Keratinocyte (primary cell): ENCODE results near the gene KLF16. TPM values are rescaled to one million over a fixed set of nuclear protein-coding genes. Genes with fewer than 3 reads are reported as not detected.

Source experiments
- DNase-seq: peaks from one replicate; pipeline ENCODE4 v3.0.0-alpha.2; 2011; ENCODE audit warnings: low read depth, missing footprints, low spot score
- FAIRE-seq: peaks from 2 replicates; lab custom pipeline; 2011; peaks lifted over from hg19 to GRCh38; lab: Jason Lieb, UNC
- H2AFZ ChIP-seq: 2 replicates; pipeline ENCODE4 v1.6.0; 2012; ENCODE audit warnings: low read length, control low read depth, inconsistent platforms; ENCODE audit not compliant: control insufficient read depth
- H3K27ac ChIP-seq: 2 replicates; pipeline ENCODE4 v1.5.1; 2011; ENCODE audit warnings: low read length; ENCODE audit not compliant: control insufficient read depth, insufficient read depth
- H3K27me3 ChIP-seq: 3 replicates; pipeline ENCODE4 v1.6.0; 2011; ENCODE audit warnings: low read length; ENCODE audit not compliant: control insufficient read depth, insufficient read depth; ENCODE audit errors: extremely low read depth
- H3K36me3 ChIP-seq, 2 experiments: 2 replicates in 1 of 2; 3 replicates in 1 of 2; pipeline ENCODE4 v1.5.1; 2011; ENCODE audit warnings: low read length in 2 of 2, mild to moderate bottlenecking in 1 of 2; ENCODE audit not compliant: control insufficient read depth in 2 of 2, insufficient read depth in 2 of 2; ENCODE audit errors: extremely low read depth in 1 of 2
- H3K4me1 ChIP-seq: 3 replicates; pipeline ENCODE4 v1.5.1; 2011; ENCODE audit warnings: low read length; ENCODE audit not compliant: control insufficient read depth, insufficient read depth; ENCODE audit errors: extremely low read depth
- H3K4me2 ChIP-seq: 3 replicates; pipeline ENCODE4 v1.6.0; 2011; ENCODE audit warnings: low read depth, low read length; ENCODE audit not compliant: control insufficient read depth, insufficient read depth; ENCODE audit errors: extremely low read depth
- H3K4me3 ChIP-seq, 3 experiments: fragments of 200-600 bp in 1 of 3; sonication (generic) in 1 of 3; 2 replicates in 2 of 3; 3 replicates in 1 of 3; pipeline ENCODE4 v1.5.1; 2011 to 2016; ENCODE audit warnings: low read length in 3 of 3, mild to moderate bottlenecking in 3 of 3, control low read depth in 2 of 3, inconsistent platforms in 1 of 3, low read depth in 1 of 3, mixed read lengths in 1 of 3, mixed run types in 1 of 3, moderate library complexity in 1 of 3; ENCODE audit not compliant: control insufficient read depth in 2 of 3, insufficient read depth in 2 of 3; ENCODE audit errors: extremely low read depth in 1 of 3
- H3K79me2 ChIP-seq: 2 replicates; pipeline ENCODE4 v1.6.0; 2012; ENCODE audit warnings: low read length; ENCODE audit not compliant: control insufficient read depth, insufficient read depth
- H3K9ac ChIP-seq: 3 replicates; pipeline ENCODE4 v1.6.0; 2011; ENCODE audit warnings: low read length; ENCODE audit not compliant: control insufficient read depth, insufficient read depth; ENCODE audit errors: extremely low read depth
- H3K9me1 ChIP-seq: 3 replicates; pipeline ENCODE4 v1.6.0; 2011; ENCODE audit warnings: low read length; ENCODE audit not compliant: control insufficient read depth, insufficient read depth; ENCODE audit errors: extremely low read depth
- H3K9me3 ChIP-seq: 2 replicates; pipeline ENCODE4 v1.5.1; 2012; ENCODE audit warnings: low read depth, low read length; ENCODE audit not compliant: control insufficient read depth
- H4K20me1 ChIP-seq: 3 replicates; pipeline ENCODE4 v1.6.0; 2011; ENCODE audit warnings: low read length; ENCODE audit not compliant: control insufficient read depth, insufficient read depth; ENCODE audit errors: extremely low read depth
- CTCF ChIP-seq, 3 experiments: IDR thresholded peaks in 1 of 3; conservative IDR thresholded peaks in 1 of 3; optimal IDR thresholded peaks in 1 of 3; 2 replicates in 2 of 3; 3 replicates in 1 of 3; pipeline versions ENCODE3 to v1.5.1; 2011; ENCODE audit warnings: low read length in 3 of 3, mild to moderate bottlenecking in 3 of 3, moderate library complexity in 2 of 3, control low read depth in 1 of 3, inconsistent platforms in 1 of 3; ENCODE audit not compliant: insufficient read depth in 2 of 3; ENCODE audit errors: extremely low read depth in 1 of 3
- EZH2 ChIP-seq: IDR thresholded peaks from one replicate; pipeline ENCODE4 v1.6.1; 2012; ENCODE audit warnings: inconsistent platforms, mild to moderate bottlenecking, low read length, moderate library complexity
- dilution Hi-C: fragments of 300-500 bp; cut with MboI; formaldehyde crosslinking; loops from one replicate; pipeline ENCODE4 v1.7.0; 2020; ENCODE audit warnings: low sequenced_read_pairs; ENCODE audit not compliant: extremely low pct_ligation_motif_present
- polyA plus RNA-seq, 5 experiments: library from polyadenylated mRNA; depleted of rRNA in 3 of 5; stranded (reverse) in 3 of 5; stranded (forward) in 1 of 5; unstranded in 1 of 5; fragments of >200 nt; gene quantifications; 1 replicate in 1 of 5; 2 replicates in 3 of 5; 3 replicates in 1 of 5; pipeline versions ENCODE4 v1.2.1 to v1.2.3, GENCODE V29; 2011 to 2012; ENCODE audit warnings: missing spikeins in 2 of 5, low read depth in 1 of 5, low replicate concordance in 1 of 5

KLF16 gene
- polyA plus RNA-seq, 1 donor (not counting 4 experiments of a cell fraction or from before 2014, with no cell fraction given) = 4.9 TPM

GRCh38 chr19:1810439-1811160 lies 52.8 kb downstream of the KLF16 start:
- Histone ChIP-seq H3K36me3 (peaks cover 5% of the 10 kb centered on the region in 2 experiments), H3K9ac (no peak overlapping the region), H2AFZ (no peak overlapping the region), H3K4me2 (no peak overlapping the region), H4K20me1 (no peaks in the 10 kb centered on the region), H3K9me1 (no peaks in the 10 kb centered on the region), H3K9me3 (no peaks in the 10 kb centered on the region), H3K4me3 (no peak overlapping the region), H3K79me2 (no peaks in the 10 kb centered on the region), H3K4me1 (peaks cover 14% of the 10 kb centered on the region), H3K27ac (no peak overlapping the region), H3K27me3 (no peaks in the 10 kb centered on the region)
- FAIRE-seq (no peak), DNase-seq (no peak)
- dilution Hi-C loops = no loop called here
- TF ChIP-seq CTCF (optimal IDR thresholded peaks at IDR 0.05 in 1 of 3, IDR thresholded peaks at IDR 0.05 in 1 of 3, conservative IDR thresholded peaks at IDR 0.05 in 1 of 3; ENCODE audit: extremely low read depth in 1 of 3, insufficient read depth in 2 of 3, low read length in 3 of 3) (no peak), EZH2 (no peak)

GRCh38 chr19:1809678-1810077 lies 53.7 kb downstream of the KLF16 start:
- H3K27ac ChIP-seq = no peak overlapping the region
- no peak for DNase-seq
- peaks cover 14% of the 10 kb centered on the region for H3K4me1 ChIP-seq
- H2AFZ ChIP-seq = no peak overlapping the region
- no peaks in the 10 kb centered on the region for H3K9me1 ChIP-seq
- no peak for FAIRE-seq
- TF ChIP-seq CTCF (optimal IDR thresholded peaks at IDR 0.05 in 1 of 3, IDR thresholded peaks at IDR 0.05 in 1 of 3, conservative IDR thresholded peaks at IDR 0.05 in 1 of 3; ENCODE audit: extremely low read depth in 1 of 3, insufficient read depth in 2 of 3, low read length in 3 of 3) (no peak), EZH2 (no peak)
- H3K9me3 ChIP-seq = no peaks in the 10 kb centered on the region
- H3K27me3 ChIP-seq = no peaks in the 10 kb centered on the region
- no peak overlapping the region for H3K9ac ChIP-seq
- H3K36me3 ChIP-seq = peaks cover under 1 to 1% of the 10 kb centered on the region in 2 experiments
- H4K20me1 ChIP-seq = no peaks in the 10 kb centered on the region
- dilution Hi-C loops = no loop called here
- no peaks in the 10 kb centered on the region for H3K79me2 ChIP-seq
- H3K4me3 ChIP-seq = no peak overlapping the region
- no peak overlapping the region for H3K4me2 ChIP-seq
